GM19099 (cell line): ENCODE measurements around the gene TERC.

ENCODE experiments used
- POLR2A ChIP-seq: IDR thresholded peaks from 3 replicates; pipeline ENCODE4 v1.6.1; 2011; ENCODE audit warnings: low read depth; ENCODE audit not compliant: insufficient read length; ENCODE audit errors: extremely low read depth

Gene TERC

DNA sequence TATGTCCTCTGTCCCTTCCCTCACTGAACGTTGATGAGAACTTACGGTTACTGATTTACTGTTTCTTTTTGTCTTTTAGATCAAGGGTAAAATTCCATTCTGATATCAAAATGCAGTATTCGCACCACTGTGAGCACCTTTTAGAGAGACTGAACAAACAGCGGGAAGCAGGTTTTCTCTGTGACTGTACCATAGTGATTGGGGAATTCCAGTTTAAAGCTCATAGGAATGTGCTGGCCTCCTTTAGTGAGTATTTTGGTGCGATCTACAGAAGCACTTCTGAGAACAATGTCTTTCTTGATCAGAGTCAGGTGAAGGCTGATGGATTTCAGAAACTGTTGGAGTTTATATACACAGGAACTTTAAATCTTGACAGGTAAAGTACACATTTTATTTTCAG is 9.3 kb upstream of the TERC start:
- no peak for TF ChIP-seq POLR2A

DNA sequence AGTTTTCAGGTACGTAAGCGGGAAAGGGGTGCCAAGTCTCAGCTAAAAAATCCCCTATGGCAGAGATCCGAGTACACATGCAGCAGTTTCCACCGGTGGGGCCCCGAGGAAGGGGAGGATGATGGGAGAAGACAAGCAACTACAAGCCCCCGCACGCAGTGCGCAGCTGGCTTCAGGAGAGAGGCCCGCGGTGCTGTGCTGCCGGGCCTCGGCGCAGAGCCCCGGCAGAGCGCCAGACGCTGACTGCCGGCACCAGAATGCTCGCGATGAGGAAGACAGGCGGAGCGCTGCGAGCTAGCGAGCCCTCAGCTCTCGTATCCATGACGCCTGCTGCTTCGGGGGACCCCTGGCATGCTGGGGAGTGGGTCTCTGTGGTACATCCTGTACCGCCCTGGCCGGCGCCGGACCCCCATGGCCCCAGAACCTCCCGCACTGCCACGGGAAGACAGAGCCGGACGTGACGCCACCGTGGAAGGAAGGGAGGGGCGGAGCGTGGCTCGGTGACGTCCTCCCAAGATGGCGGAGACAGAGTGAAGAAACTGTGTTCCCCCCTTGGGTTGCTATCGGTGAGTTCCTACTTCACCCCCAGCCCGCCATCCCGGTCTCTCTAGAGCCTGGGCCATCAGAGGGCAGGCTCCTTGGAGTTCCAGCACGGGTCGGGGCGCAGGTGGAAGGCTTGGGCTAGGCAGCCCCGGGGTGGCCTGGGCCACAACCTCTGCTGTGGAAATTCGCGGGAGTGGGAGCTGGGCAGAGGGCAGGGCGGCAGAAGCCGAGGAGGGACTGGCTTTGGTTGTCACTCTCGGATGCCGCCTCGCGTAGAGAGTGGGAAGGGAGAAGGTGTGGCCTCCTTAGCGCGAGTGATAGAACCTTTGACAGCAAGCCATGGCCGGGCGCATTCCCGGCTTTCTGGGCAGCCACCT is 8.3 kb upstream of the TERC start, which contains the start of gene MYNN:
Gene MYNN, plus strand, starts transcription at position 500 of the 920 bp plus-strand sequence. CDS start 900 bp downstream, outside the sequence.
- TF ChIP-seq POLR2A = peak; percentile 97

DNA sequence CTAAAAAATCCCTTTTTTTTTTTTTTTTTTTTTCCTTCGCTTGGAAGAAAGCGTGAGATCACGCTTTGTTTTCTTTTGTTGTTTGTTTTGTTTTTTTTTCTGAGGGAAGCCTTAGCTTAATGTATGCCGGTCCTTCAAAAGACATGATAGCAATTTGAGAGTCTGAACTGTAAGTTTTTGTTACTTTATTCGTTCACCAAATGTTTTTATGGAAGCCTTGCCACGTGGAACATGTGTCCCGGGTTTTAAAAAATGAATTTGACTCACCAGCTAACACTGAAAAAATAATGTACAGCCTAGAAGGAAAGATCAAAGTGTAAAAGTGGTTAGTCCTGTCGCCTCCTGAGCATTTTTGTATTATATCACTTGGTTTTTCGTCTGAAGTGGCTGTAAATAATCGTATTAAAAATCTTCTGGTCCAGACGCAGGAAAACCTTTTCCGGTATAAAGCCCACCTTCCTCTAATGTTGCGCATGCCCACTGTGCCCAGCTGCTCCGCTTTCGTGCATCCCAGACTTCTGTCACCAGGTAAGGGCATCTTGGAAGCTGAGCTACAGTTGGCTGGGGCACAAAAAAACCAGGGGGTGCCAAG is 7.5 kb upstream of the TERC start:
- TF ChIP-seq POLR2A = no peak

DNA sequence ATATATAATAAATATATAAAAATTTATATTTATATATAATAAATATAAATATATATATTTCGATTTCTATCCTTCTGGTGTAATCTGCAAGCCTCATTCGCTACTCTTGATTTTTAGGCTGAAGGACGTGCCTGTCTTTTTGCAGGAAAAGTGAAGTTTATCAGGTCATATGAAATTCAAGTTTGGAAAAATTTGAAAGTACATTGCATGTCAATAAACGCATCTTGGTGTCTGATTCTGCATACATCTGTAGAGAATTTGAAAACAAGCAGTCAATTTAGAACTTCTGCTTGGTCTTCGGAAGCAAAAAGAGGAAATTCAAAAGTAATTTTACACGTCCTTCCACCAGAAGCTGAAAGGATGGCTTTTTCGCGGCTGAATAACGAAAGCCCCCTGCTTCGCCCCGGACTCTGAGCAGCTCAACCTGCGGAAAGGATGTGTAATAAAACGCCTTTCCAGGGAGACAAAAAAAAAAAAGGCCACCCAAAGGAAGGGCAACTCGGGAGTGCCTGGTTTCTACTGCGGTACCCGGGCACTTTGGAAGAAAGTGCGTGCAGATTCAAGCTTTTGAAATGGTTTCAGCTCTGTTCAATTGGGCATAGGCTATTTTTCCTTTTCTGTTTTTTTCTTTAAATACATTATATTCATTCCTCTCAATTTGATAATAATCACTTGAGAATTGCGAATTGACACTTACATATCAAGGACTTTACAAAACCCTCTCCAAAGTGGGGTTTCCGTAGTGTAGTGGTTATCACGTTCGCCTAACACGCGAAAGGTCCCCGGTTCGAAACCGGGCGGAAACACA is 6.8 kb upstream of the TERC start:
- TF ChIP-seq POLR2A = peak; percentile 34

DNA sequence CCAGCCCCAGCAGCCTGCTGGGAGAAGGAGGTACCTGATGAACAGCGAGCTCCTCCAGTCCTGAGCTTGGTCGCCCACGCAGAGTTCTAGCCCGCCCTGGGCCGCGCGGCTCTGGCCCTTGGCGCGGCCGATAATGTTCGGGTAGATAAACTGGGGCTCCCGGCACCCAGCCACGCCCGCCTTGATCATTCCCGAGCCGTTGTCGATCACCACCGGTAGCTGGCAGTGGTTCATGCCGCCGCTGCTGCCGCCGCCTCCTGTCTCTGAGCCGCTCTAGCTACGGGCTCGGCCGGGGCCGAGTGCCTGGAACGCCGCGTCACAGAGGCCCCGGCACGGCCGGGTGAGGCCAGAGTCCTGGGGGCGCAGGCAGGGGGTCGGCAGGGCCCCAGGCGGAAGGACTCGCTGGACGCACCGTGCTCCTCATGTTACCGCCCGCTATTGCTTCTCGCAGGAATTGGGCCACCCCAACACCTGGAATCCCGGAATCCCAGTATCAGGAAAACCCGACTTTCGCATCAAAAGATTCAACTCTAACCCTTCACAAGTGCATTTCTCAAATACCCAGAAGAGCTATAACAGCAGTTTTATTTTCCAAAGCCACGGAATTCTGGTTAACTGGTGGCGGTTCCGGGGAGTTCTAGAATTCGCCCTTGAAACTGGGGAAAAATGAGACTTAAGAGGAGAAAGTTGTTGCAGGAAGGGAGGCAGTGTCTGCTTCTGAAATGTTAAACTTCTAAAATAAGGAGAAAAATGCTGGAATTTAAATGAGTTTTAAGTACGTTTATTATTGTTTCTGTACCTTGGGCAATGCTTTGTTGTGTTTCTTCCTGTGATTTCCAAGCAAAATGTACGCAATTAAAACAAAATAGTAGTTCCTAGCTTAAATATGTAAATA is 4.7 kb upstream of the TERC start, which contains the start of gene ACTRT3:
Gene ACTRT3, minus strand, starts transcription at position 275 of the 895 bp plus-strand sequence. Its CDS starts 41 bp downstream, at position 234.
- peak; percentile 70 for TF ChIP-seq POLR2A

DNA sequence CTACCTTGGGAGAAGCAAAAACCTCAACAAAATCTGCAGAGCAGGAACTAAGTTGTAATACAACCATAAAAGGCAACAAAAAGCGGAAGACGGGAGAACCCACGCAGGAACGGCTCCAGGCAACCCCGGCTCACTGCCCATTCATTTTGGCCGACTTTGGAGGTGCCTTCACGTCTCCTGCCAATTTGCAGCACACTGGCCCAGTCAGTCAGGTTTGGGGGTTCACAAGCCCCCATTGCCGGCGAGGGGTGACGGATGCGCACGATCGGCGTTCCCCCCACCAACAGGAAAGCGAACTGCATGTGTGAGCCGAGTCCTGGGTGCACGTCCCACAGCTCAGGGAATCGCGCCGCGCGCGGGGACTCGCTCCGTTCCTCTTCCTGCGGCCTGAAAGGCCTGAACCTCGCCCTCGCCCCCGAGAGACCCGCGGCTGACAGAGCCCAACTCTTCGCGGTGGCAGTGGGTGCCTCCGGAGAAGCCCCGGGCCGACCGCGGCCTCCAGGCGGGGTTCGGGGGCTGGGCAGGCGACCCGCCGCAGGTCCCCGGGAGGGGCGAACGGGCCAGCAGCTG is 463 bp downstream of the TERC start:
- peak; percentile 18 for TF ChIP-seq POLR2A

DNA sequence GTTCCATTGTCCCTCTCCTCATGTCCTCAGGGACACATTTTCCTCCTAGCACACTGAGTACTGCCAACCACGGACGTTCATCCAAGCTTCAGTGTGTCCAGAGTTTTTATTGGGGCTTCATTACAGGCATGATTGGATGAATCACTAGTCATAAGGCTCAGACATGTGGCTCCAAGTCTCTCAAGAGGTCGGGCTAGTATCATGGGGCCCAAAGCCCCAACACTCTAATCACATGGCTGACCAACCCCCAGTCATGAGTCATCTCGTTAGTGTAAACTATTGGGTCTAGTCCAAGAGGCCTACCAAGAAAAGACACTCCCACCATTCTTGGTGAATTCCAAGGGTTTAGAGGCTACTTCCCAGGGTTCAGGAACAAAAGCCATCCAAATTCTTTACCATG is 4.4 kb downstream of the TERC start:
- no peak for TF ChIP-seq POLR2A

DNA sequence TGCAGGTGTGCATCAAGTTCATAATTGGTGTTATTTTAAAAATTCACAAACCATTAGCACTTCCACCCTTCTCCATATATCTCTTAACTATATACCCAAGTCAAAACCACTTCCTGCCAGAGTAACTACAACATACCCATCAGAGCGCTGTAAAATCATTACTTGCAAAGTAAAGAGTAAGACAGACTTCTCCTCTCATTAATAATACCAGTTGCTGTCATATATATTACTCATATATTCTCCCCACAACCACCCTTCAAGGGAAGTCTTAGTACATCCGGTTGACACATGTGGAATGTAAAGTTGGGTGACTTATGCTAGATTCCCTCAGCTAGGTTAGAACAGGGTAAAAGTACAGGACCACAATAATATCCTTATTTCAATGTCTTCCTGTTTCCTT is 5.6 kb downstream of the TERC start:
- TF ChIP-seq POLR2A = no peak

DNA sequence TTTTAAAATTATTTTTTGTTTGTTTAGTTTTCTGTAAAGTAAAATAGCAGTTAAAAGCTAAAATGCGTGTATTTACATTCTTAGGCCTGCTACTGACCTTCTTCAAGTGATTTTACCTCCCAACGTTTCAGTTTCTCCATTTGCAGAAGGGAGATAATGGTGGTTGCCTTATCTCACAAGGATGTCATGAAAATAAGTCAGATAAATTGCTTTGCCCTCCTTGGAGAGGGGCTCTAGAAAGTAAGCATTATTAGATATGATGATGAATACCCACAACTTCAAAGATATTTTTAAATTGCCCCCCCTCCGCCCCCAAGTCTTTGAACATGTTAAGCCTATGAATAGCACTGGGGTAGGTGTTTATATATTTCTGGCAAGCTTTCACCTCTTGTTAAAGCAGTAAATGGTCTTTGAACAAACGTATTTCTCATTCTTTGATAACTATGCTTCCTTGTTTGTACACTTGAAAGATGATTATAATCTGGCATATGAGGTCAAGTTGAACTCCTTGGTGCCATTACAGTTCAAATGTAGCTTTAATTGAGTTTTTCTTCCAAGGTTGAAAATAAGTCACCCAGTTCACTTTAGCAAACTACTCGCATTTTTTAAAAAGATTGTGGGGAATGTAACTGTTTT is 6.4 kb downstream of the TERC start:
- TF ChIP-seq POLR2A = no peak

DNA sequence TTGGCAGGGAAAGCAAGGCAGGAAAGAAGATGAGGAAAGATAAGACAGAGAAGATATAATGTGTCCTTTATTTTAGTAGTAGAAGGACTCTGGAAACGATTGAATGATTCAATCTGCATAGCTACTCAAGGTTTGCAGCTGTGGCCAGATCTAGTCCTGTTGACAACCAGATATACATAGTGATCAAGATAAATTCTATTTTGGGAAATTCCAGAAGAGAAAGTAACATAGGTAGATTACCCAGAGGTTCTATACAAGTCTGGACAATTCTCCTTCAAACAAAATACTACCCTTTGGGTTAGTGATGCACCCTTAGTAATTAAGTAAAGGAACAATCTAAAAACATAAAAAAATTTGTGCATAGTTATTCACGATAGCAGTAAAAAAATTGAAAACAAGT is 9.4 kb downstream of the TERC start:
- no peak for TF ChIP-seq POLR2A

DNA sequence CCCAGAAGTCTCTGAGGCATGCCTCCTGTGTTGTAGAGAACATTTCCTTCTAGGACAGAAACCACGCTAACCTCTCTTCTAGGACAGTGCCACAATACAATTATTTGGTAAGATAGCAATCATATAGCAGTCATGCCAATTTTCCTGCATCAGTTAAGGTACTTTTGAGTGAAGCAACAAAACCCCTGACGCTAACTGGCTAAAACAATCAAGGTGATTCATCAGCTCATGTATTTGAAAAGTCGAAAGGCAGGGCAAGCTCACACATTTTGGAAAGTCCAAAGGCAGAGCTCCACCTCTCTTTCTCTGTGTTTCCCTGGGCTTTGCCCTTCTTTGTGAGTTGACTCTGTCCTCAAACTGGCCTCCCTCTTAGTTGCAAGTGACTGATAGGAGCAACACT is 10.1 kb downstream of the TERC start:
- TF ChIP-seq POLR2A = no peak

DNA sequence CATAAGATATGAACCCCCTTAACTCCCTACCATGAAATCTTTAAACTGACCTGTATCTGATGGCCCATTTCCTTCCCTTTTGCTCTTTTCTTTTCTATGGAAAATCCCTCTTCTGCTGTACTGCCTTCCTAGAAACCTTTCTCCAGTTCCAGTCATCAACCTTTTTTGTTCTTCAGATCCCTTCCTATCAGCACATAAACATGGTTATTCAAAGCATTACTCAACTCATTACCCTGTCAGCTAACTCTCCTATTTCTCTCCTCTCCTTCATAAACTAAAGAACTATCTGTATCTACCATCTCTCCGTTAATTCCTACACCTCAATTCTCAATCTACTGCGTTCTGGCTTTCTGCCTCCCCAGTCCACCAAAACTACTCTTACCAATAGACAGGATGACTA is 13.0 kb downstream of the TERC start:
- no peak for TF ChIP-seq POLR2A

DNA sequence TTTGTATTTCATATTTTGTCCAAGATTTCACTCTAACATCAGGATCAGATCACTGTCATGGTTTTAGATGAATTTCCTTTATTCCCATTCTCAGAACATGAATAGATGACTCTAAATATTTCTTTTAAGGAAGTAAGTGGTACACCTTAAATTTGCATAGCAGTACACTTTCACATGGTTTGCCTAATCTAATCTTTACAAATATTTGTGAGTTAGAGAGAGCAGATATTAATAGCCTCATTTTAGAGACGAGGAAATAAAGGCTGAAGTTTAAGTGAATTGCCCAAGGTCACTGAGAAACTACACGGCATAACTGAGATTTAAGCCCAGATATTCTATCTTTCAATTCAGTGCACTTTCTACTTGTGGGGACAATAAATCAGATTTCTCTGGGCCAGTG is 14.2 kb downstream of the TERC start:
- TF ChIP-seq POLR2A = no peak
